DMS114 treated with DMSO at 0.1 percent for 48 hours (cell line): ENCODE data around the gene ACAD8.

Source experiments
- DNase-seq: peaks from one replicate; lab custom pipeline; 2025; ENCODE audit not compliant: unreplicated experiment; lab: John Stamatoyannopoulos, UW

ACAD8 gene

DNA sequence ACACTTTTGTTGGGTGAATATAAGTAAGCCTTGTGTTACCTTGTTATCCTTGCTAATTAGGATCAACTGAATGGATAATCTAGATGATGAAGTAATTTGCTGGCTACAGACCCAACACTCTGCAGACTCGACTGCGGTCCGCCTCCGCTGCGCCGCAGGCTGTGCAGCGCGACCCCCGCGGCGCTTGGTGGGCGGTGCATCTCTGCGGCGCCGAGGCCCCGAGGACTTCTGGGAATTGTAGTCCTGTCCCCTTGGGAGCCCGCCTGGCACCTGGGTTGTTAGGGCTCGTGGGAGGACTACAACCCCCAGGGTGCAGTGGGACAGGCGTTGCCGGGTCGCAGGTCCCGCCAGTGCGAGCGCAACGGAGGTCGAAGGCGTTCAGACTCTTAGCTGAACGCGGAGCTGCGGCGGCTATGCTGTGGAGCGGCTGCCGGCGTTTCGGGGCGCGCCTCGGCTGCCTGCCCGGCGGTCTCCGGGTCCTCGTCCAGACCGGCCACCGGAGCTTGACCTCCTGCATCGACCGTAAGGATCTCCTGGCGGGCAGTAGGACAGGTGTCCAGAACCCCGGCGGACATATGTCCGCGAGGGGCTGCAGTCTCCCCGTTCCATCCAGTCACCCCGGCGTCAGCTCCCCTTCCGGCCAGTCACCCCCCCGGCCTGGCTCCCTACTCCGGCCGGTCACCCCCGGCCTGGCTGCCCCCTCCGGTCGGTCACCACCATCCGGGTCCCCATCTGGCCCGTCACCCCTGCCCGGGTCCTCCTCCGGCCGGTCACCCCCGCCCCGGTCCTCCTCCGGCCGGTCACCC, at the start of gene ACAD8, which contains the start of gene THYN1:
ACAD8 (plus strand) TSS at position 381 of the 806 bp plus-strand sequence; CDS start at position 414, 33 bp downstream.
THYN1 (minus strand) TSS at position 165 of the 806 bp plus-strand sequence. CDS start 470 bp downstream, outside the sequence.
- peak; percentile 79 for DNase-seq

DNA sequence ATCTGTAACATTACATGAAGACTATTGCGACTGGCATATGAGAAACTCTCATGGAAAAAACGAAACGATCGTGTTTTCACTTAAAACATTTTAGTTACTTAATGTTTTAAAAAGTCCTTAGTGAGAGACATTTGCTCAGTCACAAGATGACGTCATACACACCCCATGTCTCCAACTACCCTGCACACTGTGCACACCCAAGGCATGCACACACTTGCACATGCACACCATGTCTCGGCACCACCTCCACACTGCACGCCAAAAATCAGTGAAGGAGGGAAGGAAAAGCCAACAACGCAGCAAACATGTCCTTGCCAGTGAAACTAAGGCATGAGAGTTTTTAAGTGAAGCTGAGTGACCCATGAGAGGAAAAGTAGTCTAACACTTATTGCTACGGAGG, 47.6 kb upstream of the ACAD8 start:
- no peak for DNase-seq

GRCh38 chr11:134206185-134206584, 47.2 kb upstream of the ACAD8 start:
- no peak for DNase-seq

- DNase-seq = peak; percentile 3
Observed at GRCh38 chr11:134207538-134208239, 45.7 kb upstream of the ACAD8 start.

GRCh38 chr11:134215836-134216235, 37.5 kb upstream of the ACAD8 start:
- no peak for DNase-seq

GRCh38 chr11:134216816-134217215, 36.6 kb upstream of the ACAD8 start:
- DNase-seq = no peak

- no peak for DNase-seq
Observed at GRCh38 chr11:134223121-134223520, 30.2 kb upstream of the ACAD8 start.

DNA sequence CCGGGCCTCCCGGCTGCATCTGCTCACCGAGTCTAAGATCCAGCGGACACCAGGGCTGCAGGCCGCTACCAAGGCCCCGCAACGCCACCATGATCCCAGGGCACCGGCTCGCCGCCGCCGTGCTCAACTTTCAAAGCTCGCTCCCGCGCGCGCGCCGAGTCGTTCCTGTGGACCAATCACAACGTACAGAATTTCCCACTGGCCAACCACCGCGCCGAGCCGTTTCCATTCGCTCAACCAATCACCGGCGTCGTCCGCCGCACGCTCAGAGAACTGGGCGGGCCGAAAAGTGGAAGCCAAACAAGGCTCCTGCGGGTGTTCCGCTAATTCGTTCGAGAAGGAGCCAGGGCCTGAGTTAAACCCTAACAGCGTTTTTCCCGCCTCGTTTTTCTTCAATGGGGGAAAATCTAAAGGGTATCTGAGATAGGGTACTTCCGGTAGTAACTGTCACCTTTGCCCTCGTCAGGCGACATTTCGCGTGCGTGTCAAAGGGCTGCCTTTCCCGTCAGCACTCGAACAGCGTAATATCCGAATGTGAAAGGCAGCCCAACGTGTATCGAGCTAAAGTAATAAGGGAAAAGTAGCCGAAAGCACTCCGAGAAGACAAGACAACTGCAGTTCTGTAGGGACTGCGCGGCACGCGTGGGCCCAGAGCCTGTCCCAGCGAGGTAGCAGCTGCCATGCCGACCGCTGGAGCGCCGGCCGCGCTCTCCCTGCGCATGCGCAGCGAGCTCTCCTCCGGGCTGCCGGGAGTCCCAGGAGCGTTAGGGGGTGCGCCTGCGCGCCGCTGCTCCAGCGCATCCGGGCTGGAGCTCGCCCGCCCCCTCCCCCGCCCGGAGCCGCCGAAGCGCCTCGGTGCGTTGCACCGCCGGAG, 29.3 kb upstream of the ACAD8 start, which contains the start of the genes NCAPD3 and VPS26B:
NCAPD3 (minus strand) TSS at position 132 of the 874 bp plus-strand sequence; CDS start at position 91, 41 bp downstream.
VPS26B (plus strand) TSS at position 836 of the 874 bp plus-strand sequence. CDS start 452 bp downstream, outside the sequence.
- peak; percentile 82 for DNase-seq

- DNase-seq = no peak
Observed at GRCh38 chr11:134224710-134225664, 28.4 kb upstream of the ACAD8 start.

DNA sequence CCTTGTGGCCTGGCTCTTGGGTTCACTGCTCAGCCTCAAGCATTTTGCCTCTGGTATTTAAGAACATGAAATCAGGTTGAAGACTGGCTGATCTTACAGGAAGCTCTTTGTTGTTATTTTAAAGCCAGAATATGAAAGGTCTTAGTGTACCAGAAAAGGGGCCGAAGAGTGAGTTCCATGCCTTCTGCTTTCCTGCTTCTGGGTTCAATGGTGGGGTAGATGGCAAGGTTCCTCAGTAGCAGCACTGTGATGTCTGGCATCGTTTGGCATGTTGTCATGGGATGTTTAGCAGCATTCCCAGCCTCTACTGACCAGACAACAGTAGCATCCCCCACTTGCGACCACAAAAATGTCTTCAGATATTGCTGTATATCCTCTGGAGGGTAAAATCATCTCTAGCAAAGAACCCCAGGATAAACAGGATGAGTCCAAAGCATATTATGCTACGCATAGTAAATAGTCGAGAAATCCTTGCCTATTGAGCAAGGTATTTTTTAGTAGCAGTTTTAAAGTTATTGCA, 26.5 kb upstream of the ACAD8 start:
- no peak for DNase-seq

DNA sequence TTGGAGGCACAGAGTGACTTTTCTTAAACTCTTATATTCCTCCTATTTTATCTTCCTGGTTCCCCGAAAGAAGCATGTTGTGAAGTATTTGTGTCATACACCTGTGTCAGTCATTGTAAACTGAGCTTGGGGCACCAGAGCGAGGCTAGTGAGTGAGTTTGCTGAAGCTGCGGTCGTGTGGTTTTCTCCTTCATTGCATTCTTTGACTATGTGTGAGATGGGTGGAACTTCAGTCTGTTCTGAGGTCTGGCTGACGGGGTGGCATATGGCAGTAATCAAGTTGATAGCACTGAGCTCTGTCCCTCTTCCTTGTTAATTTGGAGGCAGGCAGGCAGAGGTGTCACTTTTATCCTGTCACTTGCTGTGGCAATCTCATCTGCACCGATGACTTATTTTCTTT, 24.7 kb upstream of the ACAD8 start:
- no peak for DNase-seq

- no peak for DNase-seq
Observed at GRCh38 chr11:134229126-134229790, 24.1 kb upstream of the ACAD8 start.

GRCh38 chr11:134230339-134230738, 23.0 kb upstream of the ACAD8 start:
- DNase-seq = no peak

DNA sequence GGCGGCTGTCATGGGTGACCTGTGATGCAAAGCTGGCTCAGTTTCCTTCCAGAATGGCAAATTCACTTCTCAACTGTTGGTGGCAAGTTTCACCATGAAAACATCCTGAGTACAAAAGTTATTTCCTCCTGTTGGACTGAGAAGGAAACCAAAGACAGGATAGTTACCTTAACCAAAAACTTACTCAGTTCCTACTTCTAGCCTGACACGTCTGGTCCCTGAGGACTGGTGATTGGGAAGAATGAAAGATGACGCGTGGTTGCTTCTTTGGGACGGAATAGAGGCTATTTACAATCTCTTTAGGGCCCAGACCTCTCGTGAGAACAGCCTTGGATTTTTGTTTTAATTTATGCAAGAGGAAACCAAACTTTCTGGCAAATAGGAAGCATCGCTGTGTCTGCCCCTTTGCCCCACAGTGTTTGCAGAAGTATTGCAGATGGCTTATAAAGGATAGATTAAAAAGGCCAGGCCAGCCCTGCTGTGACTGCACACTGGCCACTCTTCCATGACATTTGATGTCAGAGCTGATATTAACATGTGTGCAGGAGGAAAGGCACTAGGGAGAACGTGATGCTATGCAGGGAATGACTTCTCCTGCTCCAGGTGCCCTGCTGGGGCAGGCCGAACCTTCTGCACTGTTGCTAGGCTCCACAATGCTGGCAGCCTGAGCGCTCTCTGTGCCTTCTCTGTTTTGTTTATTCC, 21.3 kb upstream of the ACAD8 start:
- DNase-seq = no peak

GRCh38 chr11:134233729-134234179, 19.6 kb upstream of the ACAD8 start:
- no peak for DNase-seq

DNA sequence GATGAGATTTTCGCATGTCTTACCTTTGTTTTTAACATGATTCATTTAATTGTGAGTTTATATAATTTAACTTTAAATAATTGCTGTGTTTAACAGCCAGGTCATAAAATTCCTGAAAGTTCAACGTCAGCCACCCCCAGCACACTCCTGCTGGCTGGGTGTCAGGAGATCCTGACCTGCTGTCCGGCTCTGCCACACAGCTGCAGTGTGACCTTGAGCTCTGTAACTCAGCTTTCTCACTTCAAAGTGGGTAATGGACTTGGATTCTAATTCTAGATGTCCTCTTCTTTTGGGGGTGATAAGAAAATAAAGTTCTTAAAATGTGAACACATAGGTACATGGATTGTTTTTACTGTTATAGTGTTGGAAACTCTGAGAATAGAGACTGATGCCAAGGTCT, 18.0 kb upstream of the ACAD8 start:
- no peak for DNase-seq

DNA sequence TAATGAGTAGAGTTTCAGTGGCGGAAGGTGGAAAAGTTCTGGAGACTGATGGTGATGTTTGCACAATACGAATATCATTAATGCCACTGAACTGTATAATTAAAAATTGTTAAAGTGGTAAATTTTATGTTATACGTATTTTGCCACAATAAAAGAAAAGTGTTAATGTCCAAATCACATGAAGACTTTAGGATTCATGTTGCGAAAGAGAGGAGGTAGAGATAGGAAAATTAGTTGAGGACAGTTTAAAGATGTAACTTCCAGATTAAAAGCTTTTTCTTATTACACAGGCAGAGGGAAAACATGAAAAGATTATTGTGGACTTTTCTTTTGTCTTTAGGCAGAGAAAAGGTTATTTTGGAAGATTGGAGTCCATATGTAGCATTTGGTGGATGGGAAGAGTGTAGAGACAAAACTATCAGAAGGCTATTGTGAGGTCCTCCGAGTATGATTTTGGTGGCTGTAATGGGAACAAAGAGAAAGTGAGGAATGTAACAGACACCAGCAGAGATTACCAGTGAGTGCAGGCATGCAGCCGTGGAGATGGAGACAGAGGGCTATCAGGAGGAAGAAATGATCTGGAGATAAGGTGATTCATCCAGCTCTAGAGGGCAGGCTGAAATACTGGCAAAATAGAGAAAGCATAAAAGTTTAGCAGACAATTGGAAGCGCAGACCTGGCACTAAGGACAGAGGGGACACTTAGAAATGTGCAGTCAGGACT, 16.4 kb upstream of the ACAD8 start:
- no peak for DNase-seq

GRCh38 chr11:134237557-134237922, 15.8 kb upstream of the ACAD8 start:
- DNase-seq = no peak
